GM18907 (cell line): ENCODE measurements around the gene LZTS2.

Source experiments
- ATAC-seq: cut with Tn5 transposase; IDR thresholded peaks from one replicate; pipeline ENCODE4 v1.9.1; 2021; ENCODE audit warnings: mild to moderate bottlenecking, moderate library complexity; ENCODE audit not compliant: unreplicated experiment

Gene LZTS2

DNA sequence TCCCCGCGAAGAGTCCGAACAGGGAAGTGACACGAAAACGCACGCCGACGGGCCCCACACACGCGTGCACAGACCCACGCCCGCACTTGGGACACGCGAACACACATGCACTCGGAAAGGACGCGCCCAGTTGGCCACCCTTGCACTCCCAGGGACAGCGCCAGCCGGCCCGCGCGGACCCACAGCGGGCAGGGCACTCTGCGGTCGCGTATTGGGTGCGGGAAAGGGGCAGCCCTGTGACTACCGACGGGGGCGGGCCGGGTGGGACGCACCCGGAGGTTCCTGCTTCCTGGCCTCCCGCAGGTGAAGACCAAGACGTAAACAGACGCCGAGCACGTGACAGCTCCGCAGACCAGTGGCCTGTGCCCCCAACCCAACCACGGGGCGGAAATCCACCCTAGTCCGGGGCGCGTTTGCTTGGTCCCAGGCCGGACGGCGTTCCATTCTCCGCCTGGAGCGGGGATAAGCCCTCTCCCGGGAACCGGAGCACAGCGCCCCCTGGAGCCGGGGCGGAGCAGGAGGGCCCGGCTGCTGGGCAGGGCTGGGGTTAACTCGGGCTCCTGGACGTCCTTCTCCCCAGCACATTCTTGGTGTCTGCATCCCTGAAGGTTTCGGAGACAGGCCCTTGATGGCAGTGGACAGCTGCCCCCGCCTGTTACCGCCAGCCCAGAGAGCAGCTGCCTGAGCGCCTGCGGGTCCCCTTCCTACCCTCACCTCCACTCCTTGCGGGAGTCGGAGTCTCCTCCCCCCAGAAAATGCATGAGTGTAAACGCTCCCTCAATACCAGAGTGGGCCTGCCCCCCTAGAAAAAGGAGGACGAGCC, 2.0 kb upstream of the LZTS2 start:
- peak; percentile 35 for ATAC-seq

DNA sequence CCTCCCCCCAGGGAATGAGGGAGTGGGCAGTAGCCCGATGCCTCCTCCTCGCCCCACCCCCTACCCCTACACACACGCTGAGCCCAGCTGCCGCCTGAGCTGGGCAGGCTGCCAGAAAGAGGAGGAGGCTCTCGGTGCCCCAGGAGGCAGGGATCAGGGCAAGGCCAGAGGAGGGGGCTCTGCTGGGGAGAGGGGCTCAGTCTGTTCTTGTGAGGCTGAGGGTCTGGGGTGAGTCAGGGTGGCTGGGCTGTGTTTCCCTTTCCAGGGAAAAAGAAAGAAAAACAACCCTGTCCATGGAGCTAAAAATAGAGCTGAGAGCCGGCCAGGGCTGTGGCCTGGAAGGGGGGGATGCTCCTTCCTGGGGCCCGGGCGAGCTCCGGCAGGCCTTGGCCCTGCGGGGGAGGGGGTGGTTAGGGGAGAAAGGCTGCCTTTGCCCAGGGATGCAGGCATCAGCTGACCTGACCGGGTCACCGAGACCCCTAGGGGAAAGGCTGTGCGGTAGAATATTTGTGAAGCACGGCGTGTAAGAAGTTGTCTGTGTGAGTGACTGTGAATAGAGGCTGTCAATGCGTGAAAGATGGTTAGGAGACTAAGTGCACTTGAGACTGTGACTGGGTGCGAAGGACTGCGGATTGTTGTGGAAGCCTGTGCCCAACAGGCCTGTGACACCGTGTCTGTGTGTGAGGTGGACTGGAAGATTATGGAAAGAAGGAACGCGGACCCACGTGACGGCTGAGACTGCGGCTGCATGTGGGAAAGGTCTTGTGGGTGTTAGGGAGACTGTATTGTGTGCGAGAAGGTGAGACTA, 1.2 kb upstream of the LZTS2 start:
- ATAC-seq: peak; percentile 32

DNA sequence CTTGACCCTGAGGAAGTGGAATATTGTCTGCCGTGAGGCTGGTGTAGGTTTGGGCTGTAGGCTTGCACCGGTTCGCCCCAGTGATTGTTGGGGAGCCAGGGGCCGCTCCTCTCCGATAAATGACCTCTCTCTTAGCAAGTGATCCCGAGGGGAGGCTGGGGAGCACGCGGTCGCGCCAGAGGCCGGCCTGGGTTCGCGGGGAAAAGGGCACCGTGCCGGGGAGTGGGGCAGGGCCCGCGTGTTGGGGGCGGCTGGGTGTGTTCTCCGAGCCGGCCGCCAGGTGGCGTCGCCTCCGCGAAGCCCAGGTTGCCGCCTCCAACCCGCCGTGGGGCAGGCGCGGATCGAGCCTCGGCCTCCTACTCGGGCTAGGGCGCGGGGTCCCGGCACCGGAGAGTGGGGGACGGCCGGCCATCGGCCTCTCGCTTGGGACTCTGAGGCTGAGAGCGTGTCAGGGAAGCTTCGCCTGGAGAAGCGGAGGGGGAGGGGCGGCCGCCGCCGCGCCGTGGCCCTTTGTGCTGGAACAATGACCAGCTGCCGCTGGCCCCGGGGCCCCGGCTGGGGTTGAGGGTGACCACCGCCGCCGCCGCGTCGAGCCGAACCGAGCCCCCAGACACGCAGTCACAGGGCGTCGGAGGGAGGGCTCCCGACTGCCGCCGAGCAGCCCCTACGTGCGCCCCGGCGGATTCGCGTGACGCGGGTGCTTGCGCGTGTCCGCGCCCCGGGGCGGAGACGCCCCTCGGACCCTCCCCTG, 442 bp upstream of the LZTS2 start:
- peak; percentile 53 for ATAC-seq

DNA sequence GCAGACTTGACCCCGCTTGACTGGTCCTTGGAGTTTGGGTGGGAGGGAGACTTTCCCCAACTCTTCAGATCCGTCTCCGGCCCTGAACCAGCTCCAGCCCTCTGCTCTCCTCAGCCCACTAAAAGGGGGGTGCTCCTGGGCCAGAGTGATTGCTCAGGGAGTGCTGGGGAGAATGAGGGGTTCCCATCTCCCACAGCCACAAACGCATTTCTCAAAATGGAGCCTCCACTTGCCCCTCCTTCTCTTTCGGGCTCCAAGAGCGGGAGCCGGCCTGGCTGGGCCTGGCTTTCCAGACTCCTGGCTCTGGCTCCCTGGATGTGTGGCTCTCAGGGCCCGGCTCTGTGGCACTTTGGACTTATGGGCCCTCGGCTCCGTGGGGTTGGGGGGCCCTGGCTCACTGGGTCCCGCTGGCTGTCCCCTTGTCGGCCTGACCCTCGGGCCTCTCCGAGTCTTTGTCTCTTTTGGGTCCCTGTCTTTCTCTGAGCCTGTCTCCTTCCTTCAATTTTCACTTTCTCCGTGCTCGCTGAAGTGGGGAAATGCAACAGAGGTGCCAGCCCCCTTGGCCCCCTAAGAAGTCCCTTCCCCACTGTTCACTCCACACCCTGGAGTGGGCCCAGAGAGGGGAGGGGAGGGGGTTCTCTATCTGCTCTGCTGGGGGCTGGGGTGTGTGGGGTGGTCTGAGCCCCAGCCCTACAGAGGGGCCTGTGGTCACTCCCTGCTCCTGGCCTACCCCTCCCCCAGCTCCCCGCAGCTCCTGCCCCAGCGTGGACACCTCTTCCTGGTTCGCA, 713 bp downstream of the LZTS2 start:
- no peak for ATAC-seq

DNA sequence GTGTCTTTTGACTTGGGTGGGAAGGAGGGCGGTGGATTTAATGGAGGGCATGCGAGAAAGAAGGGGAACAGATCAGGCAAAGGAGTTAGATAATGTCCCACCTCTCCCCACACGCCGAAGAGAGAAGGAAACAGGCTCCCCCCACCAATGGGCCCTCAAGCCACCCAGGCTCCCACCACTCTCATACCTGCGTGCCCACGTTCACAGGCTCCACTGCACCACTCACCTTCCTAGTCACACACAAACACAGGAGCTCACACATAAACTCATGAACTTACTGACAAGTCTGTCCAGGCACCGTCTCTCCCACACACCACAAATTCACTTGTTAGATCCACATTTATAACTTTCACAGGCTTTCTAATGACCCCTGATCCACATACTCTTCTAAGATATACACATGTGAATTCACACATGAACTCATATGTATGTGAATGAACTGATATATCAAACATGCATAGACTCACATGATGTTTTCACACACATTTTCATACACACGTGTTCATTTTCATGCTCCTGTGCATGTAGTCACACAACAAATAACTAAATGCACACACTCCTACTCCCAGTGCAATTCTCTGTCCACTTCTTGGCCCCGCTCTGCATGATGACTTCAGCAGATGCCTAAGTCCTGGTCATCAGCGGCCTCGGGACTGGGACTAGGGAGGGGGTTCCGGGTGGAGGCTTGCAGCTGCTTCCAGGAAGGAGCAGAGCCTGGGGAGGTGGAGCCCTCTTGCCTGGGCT, 1.5 kb downstream of the LZTS2 start:
- ATAC-seq: no peak

DNA sequence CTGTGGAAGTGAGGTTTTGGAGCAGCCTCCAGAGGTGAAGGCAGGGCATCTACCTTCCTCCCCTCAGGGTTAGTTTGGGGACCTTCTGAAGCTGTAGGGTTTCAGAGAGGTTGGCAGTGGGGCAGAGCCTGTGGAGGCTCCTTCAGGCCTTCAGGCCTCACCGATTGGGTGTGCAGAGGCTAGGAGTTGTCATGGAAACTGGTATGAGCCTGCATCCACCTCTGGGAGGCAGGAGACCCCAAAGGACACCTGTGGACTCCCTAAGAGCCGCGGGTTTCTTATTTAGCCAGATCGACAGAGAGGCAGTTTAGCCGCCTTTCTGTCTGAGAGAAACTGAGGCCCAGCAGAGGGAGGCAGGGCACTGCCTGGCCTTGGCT, 2.0 kb downstream of the LZTS2 start:
- ATAC-seq: no peak

DNA sequence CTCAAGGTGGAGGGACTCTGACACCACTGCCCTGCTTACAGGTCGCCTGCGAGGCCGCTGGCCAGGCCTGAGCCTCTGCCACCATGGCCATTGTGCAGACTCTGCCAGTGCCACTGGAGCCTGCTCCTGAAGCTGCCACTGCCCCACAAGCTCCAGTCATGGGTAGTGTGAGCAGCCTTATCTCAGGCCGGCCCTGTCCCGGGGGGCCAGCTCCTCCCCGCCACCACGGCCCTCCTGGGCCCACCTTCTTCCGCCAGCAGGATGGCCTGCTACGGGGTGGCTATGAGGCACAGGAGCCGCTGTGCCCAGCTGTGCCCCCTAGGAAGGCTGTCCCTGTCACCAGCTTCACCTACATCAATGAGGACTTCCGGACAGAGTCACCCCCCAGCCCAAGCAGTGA, 2.8 kb downstream of the LZTS2 start:
- ATAC-seq: no peak

DNA sequence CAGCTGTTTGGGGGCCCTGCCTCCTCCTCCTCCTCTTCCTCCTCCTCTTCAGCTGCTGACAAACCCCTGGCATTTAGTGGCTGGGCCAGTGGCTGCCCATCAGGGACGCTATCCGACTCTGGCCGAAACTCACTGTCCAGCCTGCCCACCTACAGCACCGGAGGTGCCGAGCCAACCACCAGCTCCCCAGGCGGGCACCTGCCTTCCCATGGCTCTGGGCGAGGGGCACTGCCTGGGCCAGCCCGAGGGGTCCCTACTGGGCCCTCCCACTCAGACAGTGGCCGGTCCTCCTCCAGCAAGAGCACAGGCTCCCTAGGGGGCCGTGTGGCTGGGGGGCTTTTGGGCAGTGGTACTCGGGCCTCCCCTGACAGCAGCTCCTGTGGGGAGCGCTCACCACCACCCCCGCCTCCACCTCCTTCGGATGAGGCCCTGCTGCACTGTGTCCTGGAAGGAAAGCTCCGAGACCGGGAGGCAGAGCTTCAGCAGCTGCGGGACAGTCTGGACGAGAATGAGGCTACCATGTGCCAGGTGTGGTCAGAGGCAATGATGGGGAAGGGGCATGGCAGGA, 4.1 kb downstream of the LZTS2 start:
- no peak for ATAC-seq

DNA sequence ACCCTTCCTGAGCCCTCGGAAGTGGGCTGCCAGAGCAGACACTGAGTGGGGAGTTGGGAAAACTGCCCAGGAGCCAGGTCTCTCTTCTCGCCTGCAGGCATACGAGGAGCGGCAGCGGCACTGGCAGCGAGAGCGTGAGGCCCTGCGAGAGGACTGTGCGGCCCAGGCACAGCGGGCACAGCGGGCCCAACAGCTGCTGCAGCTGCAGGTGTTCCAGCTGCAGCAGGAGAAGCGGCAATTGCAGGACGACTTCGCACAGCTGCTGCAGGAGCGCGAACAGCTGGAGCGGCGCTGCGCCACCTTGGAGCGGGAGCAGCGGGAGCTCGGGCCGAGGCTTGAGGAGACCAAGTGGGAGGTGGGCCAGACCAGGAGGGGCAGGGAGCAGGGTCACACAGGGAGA, 5.8 kb downstream of the LZTS2 start:
- ATAC-seq: no peak

DNA sequence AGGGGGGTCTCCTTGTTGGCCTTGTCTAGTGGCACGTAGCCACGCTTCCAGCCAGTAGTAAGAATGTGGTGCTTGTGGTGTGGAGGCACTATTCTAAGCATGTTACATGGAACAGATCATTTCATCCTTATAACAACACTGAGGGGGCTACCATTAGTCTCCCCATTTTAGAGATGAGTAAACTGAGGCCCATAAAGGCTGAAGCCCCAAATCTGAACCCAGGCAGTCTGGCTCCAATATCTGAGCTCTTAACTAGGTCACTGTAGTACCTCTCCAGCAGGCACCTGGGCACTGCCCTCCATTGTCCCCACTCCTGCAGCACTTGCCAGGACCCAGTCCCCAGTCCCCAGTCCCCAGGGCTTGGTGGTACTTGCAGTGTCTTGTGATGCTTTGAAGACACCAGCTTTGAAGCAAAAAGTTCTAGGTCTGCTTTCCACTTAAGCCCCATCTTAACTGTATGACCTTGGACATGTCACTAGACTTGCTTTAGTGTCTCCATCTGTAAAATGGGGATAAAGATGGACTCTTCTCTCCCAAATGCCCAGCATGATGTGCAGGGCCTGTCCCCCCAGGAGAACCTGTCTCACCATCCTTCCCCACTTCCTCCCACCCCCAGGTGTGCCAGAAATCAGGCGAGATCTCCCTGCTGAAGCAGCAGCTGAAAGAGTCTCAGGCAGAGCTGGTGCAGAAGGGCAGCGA, 6.4 kb downstream of the LZTS2 start:
- ATAC-seq: no peak

DNA sequence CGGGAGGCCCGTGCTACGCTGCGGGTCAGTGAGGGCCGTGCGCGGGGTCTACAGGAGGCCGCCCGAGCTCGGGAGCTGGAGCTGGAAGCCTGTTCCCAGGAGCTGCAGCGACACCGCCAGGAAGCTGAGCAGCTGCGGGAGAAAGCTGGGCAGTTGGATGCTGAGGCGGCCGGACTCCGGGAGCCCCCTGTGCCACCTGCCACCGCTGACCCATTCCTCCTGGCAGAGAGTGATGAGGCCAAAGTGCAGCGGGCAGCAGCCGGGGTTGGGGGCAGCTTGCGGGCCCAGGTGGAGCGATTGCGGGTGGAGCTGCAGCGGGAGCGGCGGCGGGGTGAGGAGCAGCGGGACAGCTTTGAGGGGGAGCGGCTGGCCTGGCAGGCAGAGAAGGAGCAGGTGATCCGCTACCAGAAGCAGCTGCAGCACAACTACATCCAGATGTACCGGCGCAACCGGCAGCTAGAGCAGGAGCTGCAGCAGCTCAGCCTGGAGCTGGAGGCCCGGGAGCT, 7.0 kb downstream of the LZTS2 start:
- ATAC-seq: no peak

DNA sequence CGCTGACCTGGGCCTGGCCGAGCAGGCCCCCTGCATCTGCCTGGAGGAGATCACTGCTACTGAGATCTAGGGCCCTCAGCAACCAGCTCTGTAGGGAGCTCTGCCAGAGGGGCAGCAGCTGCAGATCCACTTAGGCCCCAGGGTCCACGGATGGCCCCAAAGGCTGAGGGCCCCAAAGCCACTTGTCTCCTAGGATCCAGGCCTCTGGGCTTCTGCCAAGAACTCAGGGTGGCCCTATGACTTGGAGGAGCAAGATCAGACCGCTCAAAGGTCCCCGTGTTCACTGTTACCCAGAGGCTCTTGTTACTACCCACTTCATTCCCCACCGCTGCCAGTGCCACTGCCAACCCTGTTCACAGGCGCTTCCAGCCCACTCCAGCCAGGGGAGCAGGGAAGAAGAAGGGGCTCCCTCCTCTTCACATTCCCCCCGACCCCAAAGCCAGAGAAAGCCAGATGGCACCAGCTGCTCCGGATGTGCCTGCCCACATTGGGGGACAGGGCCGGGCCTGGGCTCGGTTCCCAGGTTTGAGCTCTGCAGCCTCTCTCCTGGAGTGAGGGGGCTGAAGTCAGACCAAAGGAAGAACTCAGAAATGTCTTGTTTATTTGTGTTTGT, 7.6 kb downstream of the LZTS2 start:
- ATAC-seq: no peak

DNA sequence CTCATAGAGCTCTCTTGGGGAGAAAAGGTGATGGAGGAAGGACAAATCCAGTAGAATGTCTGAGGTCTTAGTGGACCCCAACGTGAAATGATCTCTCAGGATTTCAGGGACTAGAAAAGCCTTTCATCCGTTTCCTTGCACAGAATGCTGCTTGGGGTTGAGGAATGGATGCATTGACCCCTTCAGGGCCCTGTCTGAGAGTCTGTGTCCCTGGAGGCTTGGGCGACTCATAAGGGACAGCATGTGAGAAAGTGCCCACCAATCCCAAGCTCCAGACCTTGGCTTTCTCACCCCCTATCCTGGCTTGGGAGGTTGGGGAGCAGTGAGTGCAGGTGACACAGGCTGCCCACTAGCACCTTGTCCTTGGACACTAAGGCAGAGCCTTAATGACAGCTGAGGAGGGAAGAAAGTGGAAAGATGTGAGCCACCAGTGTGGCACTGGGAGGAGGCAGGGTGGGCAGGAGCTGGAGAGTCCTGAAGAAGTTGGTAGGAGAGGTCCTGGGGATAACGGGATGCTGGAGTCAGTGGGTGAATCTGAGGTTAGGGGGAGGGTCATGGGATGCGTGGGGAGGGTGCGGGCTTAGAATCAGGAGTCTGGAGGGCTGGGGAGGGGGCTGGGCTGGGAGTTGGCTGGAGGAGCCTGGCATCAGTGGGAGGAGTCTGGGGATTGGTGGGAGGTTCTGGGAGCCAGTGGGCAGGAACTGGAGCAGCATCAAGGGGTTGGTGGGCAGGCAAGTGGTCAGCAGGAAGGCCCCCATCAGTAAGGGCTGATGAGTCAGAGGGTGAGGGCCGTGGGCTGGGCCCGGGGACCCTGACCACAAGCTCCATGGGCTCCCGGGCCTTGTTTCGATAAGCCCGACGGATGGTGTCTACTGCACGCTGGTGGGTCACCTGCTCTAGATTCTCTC, 8.6 kb downstream of the LZTS2 start:
- ATAC-seq: no peak

DNA sequence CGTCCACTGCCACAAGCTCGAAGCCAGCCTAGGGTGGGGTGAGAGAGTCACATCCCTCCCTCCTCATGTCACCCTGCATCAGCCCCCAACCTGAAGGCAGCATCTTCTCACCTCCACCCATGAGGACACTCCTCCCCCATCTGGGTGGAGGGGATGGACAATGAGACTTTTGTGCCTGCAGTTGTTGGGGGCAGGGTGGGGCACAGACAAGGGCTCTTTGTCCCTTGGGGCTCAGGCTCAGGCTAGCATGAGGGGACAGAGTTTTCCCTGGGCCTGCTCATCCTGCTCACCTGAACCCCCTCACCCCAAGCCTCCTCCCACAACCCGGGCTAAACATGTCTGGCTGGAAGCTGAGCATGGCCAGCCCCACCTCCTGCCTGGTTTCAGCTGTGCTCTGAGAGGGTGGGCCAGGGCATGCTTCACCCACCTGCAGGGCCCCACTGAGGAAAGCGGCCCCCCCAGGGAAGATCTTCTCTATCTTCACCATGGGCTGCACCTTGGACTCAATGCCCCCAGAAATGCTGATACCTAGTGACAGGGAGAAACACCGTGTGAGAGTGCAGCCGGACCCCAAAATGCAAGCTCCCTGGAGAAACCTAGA, 9.3 kb downstream of the LZTS2 start:
- ATAC-seq: no peak

DNA sequence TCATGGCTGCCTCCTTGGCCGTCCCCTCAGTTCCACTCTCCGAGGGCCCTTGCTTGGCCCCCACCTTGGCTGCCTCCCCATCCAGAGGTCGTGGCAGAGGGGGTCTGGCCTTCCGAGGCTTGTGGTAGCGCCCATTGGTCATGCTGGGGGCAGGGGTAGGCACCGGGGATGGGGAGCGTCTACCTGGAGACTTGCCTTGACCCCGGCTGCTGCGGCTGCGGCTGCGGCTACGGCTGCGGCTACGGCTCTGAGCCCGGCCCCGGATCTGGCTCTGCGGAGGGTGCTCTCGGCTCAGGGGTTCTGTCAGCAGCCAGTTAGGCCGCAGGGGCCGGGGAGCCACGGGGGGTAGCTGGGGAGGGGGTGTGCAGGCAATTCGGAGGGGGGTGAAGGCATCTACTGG, 10.7 kb downstream of the LZTS2 start:
- ATAC-seq: no peak

DNA sequence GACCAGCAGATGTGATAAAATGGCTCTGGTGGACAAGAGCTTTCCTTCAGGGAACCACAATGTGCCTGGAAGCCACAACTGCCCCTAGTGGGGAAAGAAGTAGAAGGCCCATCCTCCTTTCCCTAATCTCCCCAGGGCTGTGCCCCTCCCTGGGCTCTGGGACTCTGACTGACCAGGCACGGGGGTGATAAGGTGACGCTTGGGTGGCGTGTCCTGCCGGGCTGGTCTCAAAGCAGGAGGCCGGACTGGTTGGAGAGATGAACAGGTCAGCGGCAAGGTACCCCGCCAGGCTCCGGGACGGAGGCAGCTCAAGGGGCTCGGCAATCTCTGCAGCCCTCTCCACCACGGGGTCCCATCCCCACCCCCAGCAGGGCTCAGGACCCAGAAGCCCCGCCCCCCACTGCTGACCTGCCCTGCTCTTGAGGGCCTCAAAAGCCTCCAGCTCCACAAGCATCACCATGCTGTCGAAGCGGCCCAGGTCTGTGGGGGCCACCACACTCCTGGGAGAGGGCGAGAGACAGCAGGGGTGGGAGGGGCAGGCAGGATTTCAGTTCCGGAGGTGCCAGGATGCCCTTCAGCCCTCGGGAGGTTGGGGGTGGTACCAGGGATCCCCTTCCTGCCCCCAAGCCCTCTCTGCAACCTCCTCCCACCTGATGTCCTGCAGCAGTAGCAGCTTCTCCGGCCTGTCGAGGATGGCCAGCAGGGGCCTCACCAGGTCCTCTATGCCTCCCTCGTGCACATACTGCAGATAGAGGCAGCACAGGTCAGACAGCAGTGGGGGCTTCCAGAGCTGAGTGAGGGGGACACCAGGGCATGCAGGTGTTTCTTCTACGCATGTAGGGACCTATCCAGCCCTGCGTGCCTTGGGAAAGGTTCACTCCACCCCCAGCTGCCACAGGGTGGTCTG, 12.2 kb downstream of the LZTS2 start:
- ATAC-seq: no peak
